Lung (tissue), 12 donors: ENCODE results near the gene RSRC2. TPM values are rescaled to one million over a fixed set of nuclear protein-coding genes. Genes with fewer than 3 reads are reported as not detected.
"Not testable (repeated sequence)": the region's sequence is repeated elsewhere in the genome, so short reads cannot be mapped to it uniquely, and the experiment has no call there.

ENCODE experiments used
- ATAC-seq: fragments of 200-7000 bp; cut with Tn5 transposase; one replicate; pipeline ENCODE4 v1.9.1; 2020; ENCODE audit warnings: moderate number of reproducible peaks; ENCODE audit not compliant: insufficient read depth, low FRiP score
- DNase-seq, 3 donors: peaks; one replicate each; pipeline ENCODE4 v3.0.0-alpha.2; 2013 to 2017
- H3K27ac ChIP-seq, 2 donors: one replicate each; pipeline ENCODE4 v1.5.1; 2013; ENCODE audit warnings: mild to moderate bottlenecking in 2 of 2, moderate library complexity in 2 of 2, control low read depth in 1 of 2, inconsistent platforms in 1 of 2, low read depth in 1 of 2, low read length in 1 of 2
- H3K27me3 ChIP-seq, 3 donors: one replicate each; pipeline ENCODE4 v1.5.1; 2013; ENCODE audit warnings: low read length in 2 of 3; ENCODE audit not compliant: control insufficient read depth in 3 of 3, insufficient read depth in 3 of 3
- H3K36me3 ChIP-seq, 4 donors: one replicate each; pipeline ENCODE4 v1.5.1; 2013; ENCODE audit warnings: low read length in 4 of 4, mild to moderate bottlenecking in 1 of 4, moderate library complexity in 1 of 4; ENCODE audit not compliant: control insufficient read depth in 4 of 4, insufficient read depth in 4 of 4
- H3K4me1 ChIP-seq, 5 donors: one replicate each; pipeline ENCODE4 v1.5.1; 2013; ENCODE audit warnings: low read length in 5 of 5, mild to moderate bottlenecking in 2 of 5, moderate library complexity in 1 of 5; ENCODE audit not compliant: control insufficient read depth in 5 of 5, insufficient read depth in 5 of 5
- H3K4me3 ChIP-seq: one replicate; pipeline ENCODE4 v1.5.1; 2013; ENCODE audit warnings: mild to moderate bottlenecking, control low read depth, moderate library complexity
- H3K9ac ChIP-seq, 2 donors: one replicate each; pipeline ENCODE4 v1.5.1; 2013; ENCODE audit warnings: low read length in 2 of 2, control low read depth in 1 of 2; ENCODE audit not compliant: insufficient read depth in 1 of 2
- H3K9me3 ChIP-seq, 4 donors: one replicate each; pipeline ENCODE4 v1.5.1; 2013; ENCODE audit warnings: low read length in 3 of 4, mild to moderate bottlenecking in 1 of 4, moderate library complexity in 1 of 4; ENCODE audit not compliant: control insufficient read depth in 4 of 4, insufficient read depth in 3 of 4
- CTCF ChIP-seq: IDR thresholded peaks from 2 replicates; pipeline ENCODE4 v1.5.1; 2012; ENCODE audit warnings: mild to moderate bottlenecking; ENCODE audit errors: control extremely low read depth, extremely low read depth
- WGBS, 2 donors: extraction: QIAGEN DNeasy Blood & Tissue Kit; methylation state at CpG; one replicate each; pipeline ENCODE4 v1.1.7; 2013; 5-methylcytosine and 5-hydroxymethylcytosine counted together
- polyA plus RNA-seq, 2 donors: library from polyadenylated mRNA; stranded (reverse); fragments of 200-250 nt; gene quantifications; one replicate each; pipeline ENCODE4 v1.2.1, GENCODE V29; 2013
- total RNA-seq, 2 donors: library from RNA; depleted of rRNA in 1 of 2; stranded (reverse); fragments of >200 nt in 1 of 2; gene quantifications; one replicate each; pipeline ENCODE4 v1.2.1, GENCODE V29; 2014 to 2021
- donor health status: control.
- donor health status: control.
- donor health status: Bipolar disorder and iron deficiency.
- donor health status: healthy.
- donor health status: DM: yes; HTN: yes; CAD: no.

Gene RSRC2
- total and polyA plus RNA-seq, 4 donors = 43.3 to 115 (median 47.9) TPM

- Histone ChIP-seq H3K36me3 (peaks cover 1 to 16% (median 2%) of the 10 kb centered on the region in 4 donors), H3K27me3 (no peaks in the 10 kb centered on the region), H3K27ac (no peak overlapping the region), H3K9me3 (no peaks in the 10 kb centered on the region), H3K4me3 (no peak overlapping the region), H3K9ac (no peak overlapping the region), H3K4me1 (no peaks in the 10 kb centered on the region)
- DNase-seq (no peak), ATAC-seq (no peak)
- WGBS, 2 donors = 96 to 97% methylated on average over 5 of the region's 5 CpGs
- no peak for TF ChIP-seq CTCF
These were observed 42.6 kb upstream of the RSRC2 start for GRCh38 chr12:122569288-122569687.

GRCh38 chr12:122566816-122567215 lies 40.1 kb upstream of the RSRC2 start:
- not testable (repeated sequence) for H3K9me3 ChIP-seq, H3K27ac ChIP-seq, H3K9ac ChIP-seq, H3K27me3 ChIP-seq, ATAC-seq, H3K4me3 ChIP-seq, H3K4me1 ChIP-seq, DNase-seq
- H3K36me3 ChIP-seq = peaks cover 0 to 13% (median 1%) of the 10 kb centered on the region in 4 donors
- 99% methylated on average over 5 of the region's 5 CpGs for WGBS, 2 donors

- TF ChIP-seq CTCF = no peak
- Histone ChIP-seq H3K4me1 (no peaks in the 10 kb centered on the region), H3K9me3 (no peaks in the 10 kb centered on the region), H3K9ac (no peak overlapping the region), H3K4me3 (no peak overlapping the region), H3K36me3 (peaks cover 0 to 9% (median 2%) of the 10 kb centered on the region in 4 donors), H3K27me3 (no peaks in the 10 kb centered on the region), H3K27ac (no peak overlapping the region)
- 97 to 99% methylated on average over 4 of the region's 4 CpGs for WGBS, 2 donors
- ATAC-seq (no peak), DNase-seq (no peak)
These were observed 36.6 kb upstream of the RSRC2 start for GRCh38 chr12:122563361-122563760.

GRCh38 chr12:122560138-122560537 lies 33.4 kb upstream of the RSRC2 start:
- Histone ChIP-seq H3K9ac (no peak overlapping the region), H3K36me3 (peaks cover 0 to 17% (median 8%) of the 10 kb centered on the region in 4 donors), H3K27ac (no peak overlapping the region), H3K4me3 (no peak overlapping the region), H3K27me3 (no peaks in the 10 kb centered on the region), H3K9me3 (no peaks in the 10 kb centered on the region), H3K4me1 (no peaks in the 10 kb centered on the region)
- 96% methylated on average over 3 of the region's 3 CpGs for WGBS, 2 donors
- TF ChIP-seq CTCF = no peak
- no peak for DNase-seq
- ATAC-seq = no peak
